ENCODE results near the gene PLA2G2D.

The PLA2G2D gene

GRCh38 chr1:20112279-20113000 lies 6.9 kb downstream of the PLA2G2D start:
- no peak for DNase-seq

- no peak for DNase-seq
Measured at GRCh38 chr1:20111452-20111851, 7.9 kb downstream of the PLA2G2D start.

GRCh38 chr1:20110679-20111078 lies 8.7 kb downstream of the PLA2G2D start:
- no peak for DNase-seq

- DNase-seq: no peak
Measured at GRCh38 chr1:20109223-20109856, 10.0 kb downstream of the PLA2G2D start.

- DNase-seq: no peak
Measured at GRCh38 chr1:20108366-20109123, 10.8 kb downstream of the PLA2G2D start.

GRCh38 chr1:20107796-20108195 lies 11.5 kb downstream of the PLA2G2D start:
- DNase-seq: no peak

- DNase-seq: no peak
Measured at GRCh38 chr1:20107351-20107750, 12.0 kb downstream of the PLA2G2D start.

- no peak for DNase-seq
Measured at GRCh38 chr1:20105856-20106255, 13.5 kb downstream of the PLA2G2D start.

GRCh38 chr1:20102875-20103274 lies 16.5 kb downstream of the PLA2G2D start:
- DNase-seq: no peak

- peak in 1 of 2 experiments; percentile 32 for DNase-seq
Measured at GRCh38 chr1:20100632-20101355, 18.5 kb downstream of the PLA2G2D start.

- no peak for DNase-seq
Measured at GRCh38 chr1:20099533-20099932, 19.8 kb downstream of the PLA2G2D start.

- DNase-seq: no peak
Measured at GRCh38 chr1:20096840-20097447, 22.4 kb downstream of the PLA2G2D start.

- DNase-seq: no peak
Measured at GRCh38 chr1:20095564-20096434, 23.5 kb downstream of the PLA2G2D start.

GRCh38 chr1:20093940-20094391 lies 25.4 kb downstream of the PLA2G2D start:
- DNase-seq: no peak

GRCh38 chr1:20093303-20093702 lies 26.0 kb downstream of the PLA2G2D start:
- no peak for DNase-seq

- no peak for DNase-seq
Measured at GRCh38 chr1:20090641-20091040, 28.7 kb downstream of the PLA2G2D start.

- no peak for DNase-seq
Measured at GRCh38 chr1:20090119-20090518, 29.2 kb downstream of the PLA2G2D start.

GRCh38 chr1:20089328-20090077 lies 29.8 kb downstream of the PLA2G2D start:
- DNase-seq: no peak

- DNase-seq: no peak
Measured at GRCh38 chr1:20087668-20088067, 31.7 kb downstream of the PLA2G2D start.

GRCh38 chr1:20086800-20087199 lies 32.5 kb downstream of the PLA2G2D start:
- no peak for DNase-seq

Data from NCI-H2081 (cell line).